Stomach (tissue), 4 donors: ENCODE data around the gene PARP3.

ENCODE experiments used
- EP300 ChIP-seq: sonication (generic); formaldehyde crosslinking; IDR thresholded peaks from one replicate; pipeline ENCODE4 v1.6.1; 2017; ENCODE audit warnings: antibody characterized with exemption
- POLR2A ChIP-seq, 4 donors: fragments of 450-650 bp; IDR thresholded peaks; one replicate each; pipeline ENCODE4 v1.6.1; 2016; ENCODE audit warnings: antibody characterized with exemption in 4 of 4, control low read depth in 2 of 4, mild to moderate bottlenecking in 1 of 4, moderate library complexity in 1 of 4
- POLR2AphosphoS5 ChIP-seq, 3 donors: sonication (generic); formaldehyde crosslinking; IDR thresholded peaks; one replicate each; pipeline ENCODE4 v1.6.1; 2016; ENCODE audit warnings: antibody characterized with exemption in 3 of 3
- TF ChIP-seq, protein P1 (sequence below), 7 experiments: fragments of 450-650 bp in 4 of 7; fragments of 200-600 bp in 3 of 7; sonication (generic) in 3 of 7; IDR thresholded peaks; one replicate each; pipeline ENCODE4 v1.5.1; 2016 to 2019; ENCODE audit warnings: antibody characterized with exemption in 7 of 7, control low read depth in 2 of 7, mild to moderate bottlenecking in 1 of 7

DNA sequence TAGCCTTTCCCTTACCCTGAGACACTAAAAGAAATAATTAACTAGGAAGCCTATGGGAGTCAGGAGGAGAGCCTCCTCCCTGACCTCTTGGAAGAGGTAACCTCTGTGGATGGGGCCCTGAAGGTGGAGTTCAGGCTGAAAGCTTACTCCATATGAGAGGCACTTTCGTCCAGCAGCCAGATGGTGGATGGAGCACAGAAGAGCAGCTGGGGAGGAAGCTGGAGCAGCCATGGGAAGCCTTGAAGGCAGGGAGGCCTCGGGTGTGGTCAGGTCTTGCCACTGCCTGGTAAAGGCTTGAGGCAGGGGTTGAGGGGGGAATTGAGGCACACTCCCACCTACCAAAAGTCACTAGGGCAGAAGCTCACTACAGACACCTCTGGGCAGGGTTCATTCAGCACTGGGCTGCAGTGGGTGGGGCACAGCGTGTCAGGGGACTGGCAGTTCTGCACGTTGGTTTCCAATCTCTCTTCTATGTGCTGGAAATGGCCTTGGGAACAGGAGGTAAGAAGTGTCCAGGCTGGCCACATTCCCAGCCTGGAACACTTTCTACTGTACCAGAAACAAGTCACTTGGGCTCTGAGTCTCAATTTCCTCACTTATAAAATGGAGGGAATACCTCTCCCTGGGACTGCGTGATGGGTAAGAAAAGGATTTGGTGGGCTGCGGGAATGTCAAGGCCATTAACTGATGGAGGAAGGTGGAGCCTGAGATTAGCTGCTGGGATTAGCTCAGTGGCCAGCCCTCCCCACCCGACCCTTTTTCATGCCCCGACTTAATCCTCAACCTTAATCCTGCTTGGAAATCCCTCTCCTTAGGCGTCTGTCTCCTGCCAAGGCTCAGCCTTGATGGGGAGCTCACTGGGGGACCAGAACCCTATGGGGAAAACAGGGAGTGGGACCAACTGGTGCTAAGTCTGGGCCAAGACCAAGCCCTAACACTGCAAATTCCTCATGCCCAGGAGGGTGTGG, 19.7 kb downstream of the PARP3 start:
- no peak for TF ChIP-seq POLR2A (IDR thresholded peaks at IDR 0.05)
- TF ChIP-seq, protein P1, sequence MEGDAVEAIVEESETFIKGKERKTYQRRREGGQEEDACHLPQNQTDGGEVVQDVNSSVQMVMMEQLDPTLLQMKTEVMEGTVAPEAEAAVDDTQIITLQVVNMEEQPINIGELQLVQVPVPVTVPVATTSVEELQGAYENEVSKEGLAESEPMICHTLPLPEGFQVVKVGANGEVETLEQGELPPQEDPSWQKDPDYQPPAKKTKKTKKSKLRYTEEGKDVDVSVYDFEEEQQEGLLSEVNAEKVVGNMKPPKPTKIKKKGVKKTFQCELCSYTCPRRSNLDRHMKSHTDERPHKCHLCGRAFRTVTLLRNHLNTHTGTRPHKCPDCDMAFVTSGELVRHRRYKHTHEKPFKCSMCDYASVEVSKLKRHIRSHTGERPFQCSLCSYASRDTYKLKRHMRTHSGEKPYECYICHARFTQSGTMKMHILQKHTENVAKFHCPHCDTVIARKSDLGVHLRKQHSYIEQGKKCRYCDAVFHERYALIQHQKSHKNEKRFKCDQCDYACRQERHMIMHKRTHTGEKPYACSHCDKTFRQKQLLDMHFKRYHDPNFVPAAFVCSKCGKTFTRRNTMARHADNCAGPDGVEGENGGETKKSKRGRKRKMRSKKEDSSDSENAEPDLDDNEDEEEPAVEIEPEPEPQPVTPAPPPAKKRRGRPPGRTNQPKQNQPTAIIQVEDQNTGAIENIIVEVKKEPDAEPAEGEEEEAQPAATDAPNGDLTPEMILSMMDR (IDR thresholded peaks at IDR 0.05): no peak
- no peak for TF ChIP-seq POLR2AphosphoS5 (IDR thresholded peaks at IDR 0.05)
- no peak for TF ChIP-seq EP300
